ENCODE data around the gene TNS1. TPM values are rescaled to one million over a fixed set of nuclear protein-coding genes. Genes with fewer than 3 reads are reported as not detected.

The TNS1 gene
- polyA plus RNA-seq, 4 donors = 56.1 to 65.8 (median 61.6) TPM

DNA sequence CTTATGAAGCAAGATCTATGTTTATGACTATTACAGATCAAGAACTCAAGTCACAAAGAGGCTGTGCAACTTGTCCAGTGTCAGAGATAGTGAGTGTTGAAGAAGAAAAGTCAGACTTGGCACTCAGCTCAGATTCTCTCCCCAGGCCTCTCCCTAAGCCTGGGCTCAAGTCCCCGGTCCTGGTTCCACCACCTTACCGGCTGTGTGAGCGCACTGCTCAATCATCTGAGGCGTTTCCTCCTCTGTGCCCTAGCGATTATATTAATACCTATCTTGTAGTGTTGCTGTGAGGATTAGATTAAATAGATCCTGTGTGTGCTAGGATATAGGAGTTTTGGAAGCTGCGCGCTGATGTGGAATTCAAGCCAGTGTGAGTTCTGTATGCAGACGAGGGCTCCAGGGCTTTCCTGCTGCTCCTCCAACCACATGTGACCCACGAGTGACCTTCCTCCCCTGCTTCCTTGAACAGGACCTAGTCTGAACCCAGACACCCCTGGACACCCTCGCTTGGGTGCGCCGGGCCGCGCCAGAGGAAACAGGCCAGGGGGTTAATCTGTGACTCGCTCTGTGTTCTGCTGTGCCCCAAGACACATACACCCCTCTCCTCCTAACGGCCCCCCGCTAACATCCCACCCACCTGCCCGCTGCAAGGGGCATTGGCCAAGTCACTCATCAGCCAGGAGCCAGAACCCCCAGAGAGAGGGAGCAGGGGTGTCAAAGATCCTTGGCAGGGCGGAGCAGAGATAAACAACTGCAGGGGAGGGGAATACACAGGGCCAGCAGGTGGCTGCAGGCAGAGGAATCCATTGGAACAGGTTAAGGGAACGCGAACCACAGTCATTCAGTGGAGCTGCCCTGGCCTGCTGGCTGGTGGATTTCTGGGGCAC lies 38.3 kb downstream of the TNS1 start:
- DNase-seq (ENCODE audit: low read depth in 4 of 4, low spot score in 3 of 4) = no peak

DNA sequence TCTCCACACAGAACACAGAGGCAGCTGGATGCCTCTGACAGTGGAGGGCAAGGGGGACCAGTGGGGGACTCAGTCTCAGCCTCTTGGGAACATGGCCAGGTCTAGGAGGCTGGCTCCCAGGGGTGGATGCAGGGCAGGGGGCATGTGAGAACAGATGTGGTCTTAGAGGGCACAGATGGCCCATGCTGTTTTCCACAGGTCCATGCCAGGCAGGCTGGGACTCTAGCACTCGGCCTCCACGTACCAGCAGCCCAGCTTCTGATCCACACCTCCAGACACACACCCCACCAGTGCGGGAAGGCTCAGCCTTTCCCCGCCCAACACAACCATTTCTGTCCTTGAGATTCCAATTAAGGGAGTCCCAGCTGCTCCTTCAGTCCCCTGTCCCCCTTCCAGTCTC lies 42.4 kb downstream of the TNS1 start:
- DNase-seq (ENCODE audit: low read depth in 4 of 4, low spot score in 3 of 4) = no peak

DNA sequence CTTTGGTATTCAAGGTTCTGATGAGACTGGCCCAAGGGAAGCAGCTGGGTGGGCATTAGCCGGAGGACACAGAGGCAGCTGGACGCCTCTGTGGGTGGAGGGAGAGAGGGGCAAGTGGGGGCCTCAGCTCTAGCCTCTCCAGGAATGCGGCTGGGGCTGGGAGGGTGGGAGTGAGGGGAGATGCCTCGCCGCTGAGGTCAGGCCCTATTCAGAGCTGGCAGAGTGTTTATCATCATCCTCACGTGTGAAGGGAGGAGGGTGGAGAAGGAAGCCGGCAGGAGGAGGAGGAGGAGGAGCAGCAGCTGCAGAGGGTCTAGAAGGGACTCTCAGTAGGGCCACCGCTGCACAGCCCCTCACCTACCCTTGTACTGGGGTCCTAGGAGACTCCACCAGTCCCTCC lies 43.1 kb downstream of the TNS1 start:
- no peak for DNase-seq (ENCODE audit: low read depth in 4 of 4, low spot score in 3 of 4)

DNA sequence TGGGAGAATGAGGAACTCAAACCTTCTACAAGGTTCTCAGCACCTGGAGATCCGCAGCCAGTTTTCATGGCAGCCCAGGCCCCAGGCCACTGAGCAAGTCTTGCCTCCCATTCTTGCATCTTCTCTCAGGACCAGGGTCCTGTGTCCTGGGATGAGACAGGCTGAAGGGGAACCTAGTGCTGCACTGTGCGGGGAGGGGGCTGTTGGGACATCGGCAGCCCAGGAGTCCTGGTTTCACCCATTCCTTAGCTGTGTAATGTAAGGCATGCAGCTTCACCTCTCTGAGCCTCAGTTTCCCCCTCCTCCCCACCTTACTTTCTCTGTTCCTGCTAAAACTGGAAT lies 43.9 kb downstream of the TNS1 start:
- DNase-seq (ENCODE audit: low read depth in 4 of 4, low spot score in 3 of 4) = no peak

DNA sequence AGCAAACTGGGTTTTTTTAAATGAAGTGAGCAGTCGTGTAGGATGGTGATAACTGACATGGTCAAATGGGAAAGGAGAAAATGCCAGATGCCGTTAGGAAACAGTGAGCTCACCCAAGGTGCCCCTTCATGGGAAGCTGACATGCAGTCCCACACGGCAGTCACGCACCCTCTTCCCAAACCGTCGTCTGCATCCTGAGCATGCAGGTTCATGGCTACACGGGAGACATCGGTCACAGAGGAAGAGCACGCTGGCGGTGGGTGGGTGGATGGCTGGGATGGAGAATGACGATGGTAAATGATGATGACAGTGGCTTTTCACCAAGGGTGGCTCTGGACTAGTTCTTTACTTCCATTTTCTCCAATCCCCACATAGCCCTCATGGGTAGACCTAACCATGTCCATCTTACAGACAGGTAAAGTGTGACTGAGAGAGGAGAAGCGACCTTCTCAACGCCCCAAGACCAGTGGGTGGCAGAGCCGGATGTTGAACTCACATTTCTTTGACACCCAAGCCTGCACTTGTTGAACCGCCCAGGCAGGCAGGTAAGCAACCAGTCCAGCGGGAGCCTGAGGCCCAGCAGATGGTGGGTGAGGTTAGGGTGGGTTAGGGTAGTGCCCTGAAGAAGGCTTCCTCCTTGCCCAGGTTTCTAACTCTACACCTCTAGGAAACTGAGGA lies 44.5 kb downstream of the TNS1 start:
- DNase-seq (ENCODE audit: low read depth in 4 of 4, low spot score in 3 of 4) = no peak

DNA sequence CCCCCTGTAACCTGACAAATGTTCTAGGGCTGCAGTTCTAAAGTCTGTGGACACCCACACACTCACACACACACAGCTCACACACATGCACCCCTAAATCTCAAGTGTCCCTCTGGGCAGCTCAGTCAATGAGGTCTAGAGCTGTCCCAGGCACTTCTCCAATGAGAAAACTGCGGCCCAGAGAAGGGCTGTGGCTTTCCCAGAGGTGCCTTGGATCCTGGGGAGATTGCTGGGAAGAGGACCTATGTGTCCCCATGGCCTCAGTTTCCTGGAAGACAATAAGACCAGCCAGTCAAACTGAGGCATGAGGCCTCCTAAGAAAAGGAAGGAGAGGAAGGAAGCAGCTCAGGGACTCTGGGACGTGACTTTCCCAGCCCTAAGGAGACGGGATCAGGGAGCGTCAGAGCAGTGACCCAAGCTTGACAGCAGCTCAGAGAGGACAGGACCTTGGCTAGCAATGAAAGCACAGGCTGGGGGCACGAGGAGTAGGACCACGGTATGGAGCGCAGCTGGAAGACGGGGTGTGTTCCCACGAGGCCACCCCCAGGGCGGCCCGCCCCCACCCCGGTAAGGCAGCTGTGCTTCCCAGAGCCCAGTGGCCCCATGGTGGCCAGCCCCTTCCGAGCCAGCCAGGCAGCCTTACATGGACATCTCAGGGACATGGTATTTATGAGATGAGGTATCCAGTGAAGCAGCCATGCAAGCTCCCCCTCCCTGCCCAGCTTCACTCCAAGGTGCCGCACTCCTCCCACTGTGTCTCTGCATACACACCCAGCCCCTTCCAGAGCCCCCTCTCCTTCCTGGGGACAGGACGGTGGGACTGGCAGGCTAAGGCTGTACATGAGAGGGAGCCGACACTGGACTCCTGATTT lies 46.0 kb downstream of the TNS1 start:
- DNase-seq (ENCODE audit: low read depth in 4 of 4, low spot score in 3 of 4) = no peak

DNA sequence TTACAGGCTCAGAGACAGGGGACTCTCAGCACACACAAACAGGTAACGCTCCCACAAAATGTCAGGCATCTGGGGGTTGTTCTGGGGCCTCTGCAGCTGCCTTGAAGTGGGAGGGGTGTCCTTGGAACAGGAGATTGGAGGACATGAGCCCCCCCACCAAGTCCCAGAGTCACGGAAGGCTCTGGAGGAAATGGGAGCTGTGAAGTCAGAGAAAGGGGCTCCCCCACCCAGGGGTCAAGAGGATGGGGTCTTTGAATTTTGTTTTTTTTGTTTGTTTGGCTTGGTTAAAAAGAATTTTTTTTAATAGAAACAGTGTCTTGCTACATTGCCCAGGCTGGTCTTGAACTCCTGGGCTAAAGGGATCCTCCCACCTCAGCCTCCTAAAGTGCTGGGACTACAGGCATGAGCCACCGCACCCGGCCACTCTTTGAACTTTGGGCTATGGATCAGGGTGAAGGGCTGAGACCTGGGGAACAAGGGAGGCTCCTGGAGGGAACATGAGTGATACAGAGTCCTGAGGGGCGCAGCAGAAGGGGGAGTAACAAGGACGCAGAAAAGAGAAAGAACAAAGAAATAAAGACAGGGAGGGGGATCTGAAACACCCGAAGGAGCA lies 46.8 kb downstream of the TNS1 start:
- no peak for DNase-seq (ENCODE audit: low read depth in 4 of 4, low spot score in 3 of 4)

DNA sequence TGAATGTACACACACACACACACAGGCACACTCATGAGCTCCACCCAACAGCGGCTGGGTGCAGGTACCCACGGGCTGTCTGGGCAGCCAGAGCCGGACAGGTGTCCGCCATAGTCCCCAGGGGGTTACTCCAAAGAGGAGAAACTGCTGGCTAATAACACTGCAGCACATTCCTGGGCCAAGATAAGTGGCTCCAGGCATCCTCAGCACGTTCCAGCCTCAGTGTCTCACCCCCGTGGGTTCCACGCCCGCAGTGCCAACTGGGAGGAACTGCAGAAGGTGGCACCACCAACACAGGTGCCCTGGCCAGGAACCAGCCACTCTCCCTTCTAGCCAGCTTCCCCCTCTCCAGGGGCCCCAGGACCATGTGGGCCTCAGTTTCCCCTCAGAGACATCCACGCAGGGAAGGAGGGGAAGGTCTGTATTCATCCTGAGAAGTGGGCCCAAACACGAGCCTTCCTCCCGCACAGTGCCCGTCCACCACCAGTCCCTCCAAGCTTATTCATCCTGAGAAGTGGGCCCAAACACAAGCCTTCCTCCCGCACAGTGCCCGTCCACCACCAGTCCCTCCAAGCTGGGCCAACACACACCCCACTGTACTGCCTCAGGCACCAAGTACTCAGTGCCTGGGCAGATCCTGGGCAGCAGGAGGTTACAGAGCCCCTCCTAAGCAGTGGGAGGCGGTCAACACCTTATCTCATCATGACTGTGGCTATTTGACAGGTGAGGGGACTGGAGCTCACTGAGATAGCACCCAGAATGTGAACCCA lies 47.6 kb downstream of the TNS1 start:
- no peak for DNase-seq (ENCODE audit: low read depth in 4 of 4, low spot score in 3 of 4)

DNA sequence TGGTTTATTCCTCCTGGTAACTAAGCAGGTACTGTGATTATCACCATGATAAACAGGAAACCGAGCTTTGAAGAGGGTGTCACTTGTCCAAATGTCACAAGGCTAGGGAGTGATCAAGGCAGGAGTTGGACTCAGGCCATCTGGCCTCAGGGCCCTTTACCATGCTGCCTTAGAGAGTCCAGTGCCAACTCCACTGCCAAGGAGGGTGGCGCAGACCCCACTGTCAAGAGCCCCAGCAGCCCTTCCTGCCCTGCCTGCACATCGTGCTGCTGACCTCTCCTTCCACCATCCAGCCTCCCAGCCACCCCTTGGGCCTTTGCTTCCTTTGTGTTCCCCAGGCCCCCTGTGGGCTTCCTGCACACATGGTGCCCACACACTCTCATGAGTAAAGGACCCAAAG lies 48.3 kb downstream of the TNS1 start:
- DNase-seq (ENCODE audit: low read depth in 4 of 4, low spot score in 3 of 4) = no peak

DNA sequence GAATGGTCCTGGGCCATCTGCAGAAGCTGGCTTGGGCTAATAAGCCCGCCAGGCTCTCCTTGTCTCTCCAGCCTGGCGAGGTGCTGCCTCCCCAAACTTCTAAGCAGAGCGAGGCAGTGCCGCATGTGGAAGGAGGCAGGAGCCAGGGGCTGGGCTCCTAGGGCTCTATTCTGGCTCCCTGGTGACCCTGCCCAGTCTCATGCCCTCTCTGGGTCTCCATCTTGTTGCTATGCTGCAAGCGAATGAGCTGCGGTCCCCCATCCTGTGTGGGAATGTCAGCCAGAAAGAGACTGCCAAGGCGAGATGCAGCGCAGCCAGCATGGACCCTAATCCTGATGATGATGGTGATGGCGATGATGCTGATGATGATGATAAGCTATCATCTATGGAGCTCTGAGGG lies 48.7 kb downstream of the TNS1 start:
- no peak for DNase-seq (ENCODE audit: low read depth in 4 of 4, low spot score in 3 of 4)

DNA sequence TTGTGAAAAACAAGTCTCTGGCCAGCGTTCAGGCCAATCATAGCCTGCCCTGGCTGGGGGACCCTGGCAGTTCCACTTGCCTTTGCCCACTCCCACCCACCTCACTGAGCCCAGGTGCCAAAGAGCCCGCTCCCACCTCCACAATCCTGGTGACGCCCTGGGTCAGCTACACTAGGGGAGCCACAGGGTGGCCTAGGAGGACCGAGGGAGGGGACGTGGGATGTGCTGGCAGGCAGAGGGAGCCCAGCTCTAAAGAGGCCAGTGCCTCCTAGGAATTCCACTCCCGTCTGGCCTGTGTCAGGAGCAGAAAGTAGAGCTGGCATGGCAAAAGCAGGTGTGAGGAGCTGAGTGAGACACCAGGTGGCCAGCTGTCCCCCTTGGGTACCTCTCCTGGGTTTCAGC lies 49.3 kb downstream of the TNS1 start:
- no peak for DNase-seq (ENCODE audit: low read depth in 4 of 4, low spot score in 3 of 4)

DNA sequence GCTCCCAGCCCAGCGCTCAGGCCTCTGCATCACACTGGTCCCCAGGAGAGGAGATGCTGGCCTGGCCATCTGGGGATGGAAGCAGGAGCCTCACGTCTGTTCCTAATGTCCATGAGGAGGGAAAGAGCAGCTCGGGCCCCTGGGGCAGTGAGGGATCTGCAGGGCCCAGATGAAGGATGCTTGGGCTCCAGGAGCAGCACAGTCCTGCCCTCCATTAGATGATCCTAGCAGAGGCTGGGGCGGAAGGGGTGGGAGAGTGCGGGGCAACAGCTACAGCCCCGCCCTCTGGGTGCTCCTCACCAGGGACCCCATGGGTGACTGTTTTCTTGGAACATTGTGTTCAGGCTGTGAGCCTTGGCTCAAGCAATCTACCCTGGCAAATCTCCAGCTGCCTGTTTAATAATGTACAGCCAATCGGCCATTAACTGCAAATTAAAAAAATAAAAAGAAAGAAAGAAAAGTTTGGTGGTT lies 49.7 kb downstream of the TNS1 start:
- DNase-seq (ENCODE audit: low read depth in 4 of 4, low spot score in 3 of 4) = no peak

DNA sequence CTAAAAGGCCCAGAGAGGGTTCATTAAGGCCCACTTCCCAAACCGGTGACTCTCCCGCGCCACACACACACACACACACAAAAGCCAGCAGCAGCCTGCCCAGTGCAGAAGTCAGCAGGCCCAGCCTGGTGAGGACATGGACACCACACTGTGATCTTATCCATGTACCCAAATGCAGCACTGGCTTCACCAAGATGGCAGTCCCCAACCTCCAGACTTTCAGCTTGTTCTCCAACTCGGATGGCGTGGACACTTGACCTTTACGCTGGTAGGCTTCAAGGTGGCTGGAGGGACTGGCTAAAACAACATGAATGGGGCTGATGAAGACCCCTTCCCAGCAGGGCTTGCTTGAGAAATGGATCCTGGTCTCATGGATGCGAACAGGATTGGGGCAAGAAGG lies 50.4 kb downstream of the TNS1 start:
- DNase-seq (ENCODE audit: low read depth in 4 of 4, low spot score in 3 of 4) = no peak

DNA sequence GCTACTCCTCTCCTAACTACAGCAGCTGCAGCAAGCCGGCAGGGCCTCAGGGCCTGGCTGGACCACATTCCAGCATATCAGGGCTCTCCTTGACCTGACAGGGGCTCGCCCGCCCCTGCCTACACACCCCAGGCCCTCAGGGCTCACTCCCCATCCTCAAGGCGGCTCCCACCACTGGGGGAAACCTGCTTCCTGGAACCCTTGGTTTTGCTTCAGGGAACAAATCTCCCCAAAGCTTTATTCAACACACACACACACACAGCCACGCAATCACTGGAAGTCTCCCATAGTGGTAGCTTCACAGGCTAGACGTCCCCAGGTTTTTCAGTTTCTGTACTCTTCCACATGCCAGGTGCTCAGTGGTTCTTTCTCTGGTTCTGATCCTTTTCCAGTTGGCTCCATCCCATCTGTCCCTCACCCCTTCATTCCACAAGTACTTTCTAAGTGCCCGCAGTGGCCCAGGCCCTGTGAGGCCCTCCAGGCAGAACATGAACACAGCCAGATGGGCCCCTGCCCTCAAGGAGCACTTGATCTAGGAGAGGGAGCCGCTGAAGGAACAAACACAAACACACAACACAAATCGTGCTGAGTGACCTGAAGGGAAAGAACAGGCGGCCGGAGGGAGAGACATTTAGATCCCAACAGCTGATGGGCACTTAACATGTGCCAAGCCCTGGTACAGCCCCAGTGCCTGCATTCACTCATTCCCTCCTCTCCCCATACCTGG lies 51.1 kb downstream of the TNS1 start:
- DNase-seq (ENCODE audit: low read depth in 4 of 4, low spot score in 3 of 4) = no peak

DNA sequence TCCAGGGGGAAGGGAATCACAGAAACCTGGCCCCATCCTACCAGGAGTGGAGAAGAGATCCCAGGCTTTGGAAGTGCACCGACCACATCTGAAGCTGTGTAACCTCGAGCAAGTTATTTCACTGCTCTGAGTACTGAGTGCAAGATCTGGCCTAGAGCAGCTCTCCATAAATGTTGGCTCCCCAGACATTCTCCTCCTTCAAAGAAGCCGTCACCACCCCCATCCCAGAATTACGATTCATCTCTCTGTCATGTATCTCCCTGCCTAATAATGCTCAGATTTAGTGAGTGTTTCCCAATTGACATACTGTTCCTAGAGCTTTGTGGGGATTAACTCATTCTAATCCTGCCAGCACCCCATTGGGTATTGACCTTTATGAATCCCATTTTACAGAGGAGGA lies 51.7 kb downstream of the TNS1 start:
- DNase-seq (ENCODE audit: low read depth in 4 of 4, low spot score in 3 of 4) = no peak

DNA sequence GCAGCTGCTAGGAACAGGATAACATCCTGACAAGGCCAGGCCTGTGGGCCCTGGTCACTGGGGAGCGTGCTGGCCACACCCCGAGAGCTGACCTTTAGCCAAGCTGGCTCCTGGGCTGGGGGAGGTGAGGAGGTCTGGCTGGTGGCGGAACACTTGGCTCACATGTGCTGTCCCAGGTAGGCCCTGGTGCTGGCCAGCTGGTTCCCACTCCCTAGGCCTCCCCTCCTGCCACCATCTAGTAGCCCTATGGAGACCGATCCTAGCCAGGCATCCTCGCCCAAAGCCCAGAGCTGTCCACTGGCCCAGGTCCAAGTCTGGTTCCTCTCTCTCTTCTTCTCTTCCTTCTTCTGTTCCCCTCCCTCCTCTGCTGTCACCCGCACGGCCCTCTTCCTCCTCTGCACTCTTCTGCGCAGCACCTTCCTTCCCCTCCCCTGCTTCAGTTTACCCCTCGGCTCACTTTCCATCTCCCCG lies 52.4 kb downstream of the TNS1 start:
- no peak for DNase-seq (ENCODE audit: low read depth in 4 of 4, low spot score in 3 of 4)

DNA sequence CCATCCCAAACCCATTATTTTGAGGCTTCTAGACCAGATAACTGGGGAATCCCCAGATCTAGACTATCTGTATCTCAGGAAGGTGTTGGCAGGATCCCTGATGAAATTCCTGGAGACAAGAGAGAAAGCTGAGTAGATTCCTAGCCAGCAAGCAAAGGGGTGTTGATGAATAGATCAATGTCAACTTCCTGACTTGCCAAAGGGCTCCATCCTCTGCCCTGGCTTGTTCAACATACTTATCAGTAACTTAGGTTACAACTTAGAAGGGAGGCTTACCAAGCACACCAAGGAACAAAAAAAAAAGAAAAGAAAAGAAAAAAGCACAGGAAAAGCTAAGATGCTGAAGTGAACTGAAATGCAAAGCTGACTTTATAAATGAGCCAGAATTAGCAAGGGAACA lies 53.3 kb downstream of the TNS1 start:
- no peak for DNase-seq (ENCODE audit: low read depth in 4 of 4, low spot score in 3 of 4)

DNA sequence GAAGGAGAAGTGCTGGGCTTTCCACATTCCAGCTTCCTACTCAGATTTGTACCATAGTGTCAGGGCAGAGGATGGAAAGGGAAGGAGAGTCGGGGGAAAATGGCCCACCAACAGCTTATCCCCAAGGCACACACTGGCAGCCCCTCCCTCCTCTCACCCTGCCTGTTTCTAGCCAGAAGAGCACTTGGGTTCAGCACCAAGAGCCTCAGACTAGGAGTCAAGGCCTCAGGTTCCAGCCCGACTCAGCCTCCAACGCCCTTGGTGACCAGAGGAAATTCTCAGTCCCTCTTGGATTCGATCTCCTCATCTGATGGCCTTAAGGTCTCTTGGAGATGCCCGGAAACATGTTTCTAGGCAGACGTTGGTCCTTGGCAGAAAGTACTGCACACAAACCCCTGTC lies 53.9 kb downstream of the TNS1 start:
- no peak for DNase-seq (ENCODE audit: low read depth in 4 of 4, low spot score in 3 of 4)

DNA sequence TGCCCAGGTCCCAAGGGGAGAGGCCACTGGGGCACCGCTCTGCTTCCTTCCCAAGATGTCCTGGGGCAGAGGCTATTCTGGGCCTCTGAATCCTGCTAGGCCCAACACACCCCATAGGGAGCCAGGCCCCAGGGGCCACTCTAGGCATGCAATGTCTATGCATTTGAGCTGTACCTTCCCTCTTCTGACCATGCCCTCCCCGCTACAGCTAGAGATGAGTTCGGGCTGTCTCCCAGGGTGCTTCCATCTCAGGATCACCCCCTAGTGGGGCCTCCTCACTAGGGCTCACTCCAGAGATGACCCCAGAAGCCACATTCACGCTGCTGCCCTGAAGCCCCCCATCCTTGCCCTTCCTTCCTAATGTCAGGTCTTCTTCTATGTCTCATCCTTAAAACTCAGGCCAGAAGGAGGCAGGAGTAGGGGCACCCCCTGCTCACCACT lies 54.4 kb downstream of the TNS1 start:
- DNase-seq (ENCODE audit: low read depth in 4 of 4, low spot score in 3 of 4) = no peak
